Loucy (cell line): Measurements from ENCODE around the gene FDPS.

ENCODE experiments used
- H2AFZ ChIP-seq: fragments of 200-600 bp; sonication (generic); 2 replicates; pipeline ENCODE4 v1.6.0; 2016; ENCODE audit warnings: antibody characterized with exemption, mild to moderate bottlenecking, low read length, moderate library complexity
- H3F3A ChIP-seq: fragments of 200-600 bp; 2 replicates; pipeline ENCODE4 v1.6.0; 2016; ENCODE audit warnings: antibody characterized with exemption, low read depth, mild to moderate bottlenecking
- H3K27me3 ChIP-seq: fragments of 200-600 bp; sonication (generic); 2 replicates; pipeline ENCODE4 v1.6.1; 2014; ENCODE audit warnings: low read length, mild to moderate bottlenecking; ENCODE audit not compliant: insufficient read depth, poor library complexity, severe bottlenecking
- H3K36me3 ChIP-seq: fragments of 200-600 bp; sonication (generic); 2 replicates; pipeline ENCODE4 v1.6.1; 2016; ENCODE audit warnings: low read length; ENCODE audit not compliant: insufficient read depth
- H3K4me1 ChIP-seq: fragments of 200-600 bp; sonication (generic); 2 replicates; pipeline ENCODE4 v1.5.1; 2014; ENCODE audit warnings: low read length, mild to moderate bottlenecking; ENCODE audit not compliant: insufficient read depth, poor library complexity, severe bottlenecking
- H3K4me2 ChIP-seq: fragments of 200-600 bp; sonication (generic); 2 replicates; pipeline ENCODE4 v1.6.0; 2014; ENCODE audit warnings: antibody characterized with exemption, low read length, low read depth, mild to moderate bottlenecking; ENCODE audit not compliant: poor library complexity, severe bottlenecking
- H3K4me3 ChIP-seq: fragments of 200-600 bp; sonication (generic); 2 replicates; pipeline ENCODE4 v1.5.1; 2014; ENCODE audit warnings: low read length, mild to moderate bottlenecking, mixed read lengths; ENCODE audit not compliant: poor library complexity, severe bottlenecking
- H3K79me2 ChIP-seq: fragments of 200-600 bp; sonication (generic); 2 replicates; pipeline ENCODE4 v1.6.1; 2014; ENCODE audit warnings: low read length; ENCODE audit not compliant: insufficient read depth
- H3K9ac ChIP-seq: fragments of 200-600 bp; sonication (generic); 2 replicates; pipeline ENCODE4 v1.6.0; 2014; ENCODE audit warnings: mild to moderate bottlenecking, low read depth, low read length, moderate library complexity; ENCODE audit not compliant: poor library complexity, severe bottlenecking
- H3K9me2 ChIP-seq: fragments of 200-600 bp; sonication (generic); replicated peaks from 2 replicates; pipeline ENCODE4 v1.6.1; 2016; ENCODE audit warnings: low read depth, low read length, mixed read lengths
- H3K9me3 ChIP-seq: fragments of 200-600 bp; sonication (generic); 2 replicates; pipeline ENCODE4 v1.6.1; 2014; ENCODE audit warnings: mild to moderate bottlenecking, antibody characterized with exemption, low read length, low read depth; ENCODE audit not compliant: insufficient read depth
- H4K20me1 ChIP-seq: fragments of 200-600 bp; sonication (generic); 2 replicates; pipeline ENCODE4 v1.6.0; 2014; ENCODE audit warnings: antibody characterized with exemption, low read length, mild to moderate bottlenecking; ENCODE audit not compliant: insufficient read depth, poor library complexity, severe bottlenecking
- EZH2phosphoT487 ChIP-seq: fragments of 200-600 bp; IDR thresholded peaks from 2 replicates; pipeline ENCODE4 v1.6.1; 2018; ENCODE audit warnings: antibody characterized with exemption, mild to moderate bottlenecking, moderate library complexity, borderline replicate concordance
- TF ChIP-seq, protein P1 (sequence below): fragments of 200-600 bp; sonication (generic); conservative IDR thresholded peaks from 2 replicates; pipeline ENCODE4 v1.5.1; 2014; ENCODE audit warnings: mild to moderate bottlenecking, antibody characterized with exemption, low read length

Gene FDPS

GRCh38 chr1:155320252-155320651, 11.6 kb downstream of the FDPS start:
- TF ChIP-seq EZH2phosphoT487 = no peak
- TF ChIP-seq, protein P1, sequence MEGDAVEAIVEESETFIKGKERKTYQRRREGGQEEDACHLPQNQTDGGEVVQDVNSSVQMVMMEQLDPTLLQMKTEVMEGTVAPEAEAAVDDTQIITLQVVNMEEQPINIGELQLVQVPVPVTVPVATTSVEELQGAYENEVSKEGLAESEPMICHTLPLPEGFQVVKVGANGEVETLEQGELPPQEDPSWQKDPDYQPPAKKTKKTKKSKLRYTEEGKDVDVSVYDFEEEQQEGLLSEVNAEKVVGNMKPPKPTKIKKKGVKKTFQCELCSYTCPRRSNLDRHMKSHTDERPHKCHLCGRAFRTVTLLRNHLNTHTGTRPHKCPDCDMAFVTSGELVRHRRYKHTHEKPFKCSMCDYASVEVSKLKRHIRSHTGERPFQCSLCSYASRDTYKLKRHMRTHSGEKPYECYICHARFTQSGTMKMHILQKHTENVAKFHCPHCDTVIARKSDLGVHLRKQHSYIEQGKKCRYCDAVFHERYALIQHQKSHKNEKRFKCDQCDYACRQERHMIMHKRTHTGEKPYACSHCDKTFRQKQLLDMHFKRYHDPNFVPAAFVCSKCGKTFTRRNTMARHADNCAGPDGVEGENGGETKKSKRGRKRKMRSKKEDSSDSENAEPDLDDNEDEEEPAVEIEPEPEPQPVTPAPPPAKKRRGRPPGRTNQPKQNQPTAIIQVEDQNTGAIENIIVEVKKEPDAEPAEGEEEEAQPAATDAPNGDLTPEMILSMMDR = no peak
- Histone ChIP-seq H3K4me3 (no peak overlapping the region), H3K4me1 (peaks cover 15% of the 10 kb centered on the region), H3K27me3 (no peaks in the 10 kb centered on the region), H3K79me2 (peaks cover 22% of the 10 kb centered on the region), H3K9me3 (no peaks in the 10 kb centered on the region), H3K9me2 (no peaks in the 10 kb centered on the region), H3F3A (no peaks in the 10 kb centered on the region), H3K4me2 (no peak overlapping the region), H3K36me3 (peaks cover 41% of the 10 kb centered on the region; the same call in 1 of the 2 replicates), H2AFZ (no peak overlapping the region), H3K9ac (no peak overlapping the region), H4K20me1 (peaks cover 23% of the 10 kb centered on the region)

DNA sequence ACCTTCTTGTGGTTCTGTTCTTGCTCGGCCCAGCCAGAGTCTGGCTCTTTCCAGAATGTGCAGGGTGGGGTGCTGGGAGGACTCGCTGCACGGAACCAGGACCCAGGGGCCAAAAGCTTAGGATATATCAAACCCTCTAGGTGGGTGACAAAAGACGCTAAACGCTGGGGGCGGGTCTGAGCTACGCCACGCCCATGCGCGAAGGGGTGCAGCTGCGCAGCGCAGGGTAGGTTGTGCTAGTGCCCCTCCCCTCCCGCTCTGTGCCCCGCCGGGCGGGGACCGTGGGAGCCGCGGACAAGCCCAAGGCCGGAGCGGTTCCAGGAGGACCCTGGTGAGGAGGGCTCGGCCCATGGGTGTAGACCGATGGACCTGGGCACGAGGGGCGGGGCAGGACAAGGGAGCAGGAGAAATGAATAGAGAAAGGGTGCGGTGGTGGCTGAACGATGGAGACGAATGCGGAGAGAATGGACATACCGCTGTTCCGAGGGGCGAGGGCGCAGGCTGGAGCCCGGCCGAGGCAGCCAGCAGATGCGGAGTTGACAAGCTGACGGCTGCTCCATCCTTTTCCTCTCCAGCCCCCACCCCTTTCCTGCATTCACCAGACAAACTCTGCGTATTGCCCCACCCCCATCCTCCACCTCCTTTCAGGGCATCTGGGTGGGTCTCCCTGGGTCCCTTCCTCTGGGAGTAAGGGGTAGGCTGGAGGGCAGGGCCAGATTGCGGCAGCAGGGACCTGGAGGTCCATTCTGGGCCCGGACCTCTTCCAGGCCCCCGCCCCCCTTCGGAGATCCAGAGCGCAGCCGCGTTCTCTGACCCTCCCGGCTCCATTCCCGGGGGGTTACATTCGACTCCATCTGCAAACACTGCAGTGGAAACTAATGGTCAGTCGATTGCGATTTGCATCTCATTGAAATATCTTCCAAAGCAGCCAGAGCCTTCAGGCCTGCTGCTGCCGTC, 12.3 kb downstream of the FDPS start, which contains the start of gene RUSC1:
RUSC1 (plus strand) TSS at position 234 of the 957 bp plus-strand sequence. CDS start 880 bp downstream, outside the sequence.
- H3K9me2 ChIP-seq = no peaks in the 10 kb centered on the region
- peaks cover 23% of the 10 kb centered on the region for H4K20me1 ChIP-seq
- H3K4me2 ChIP-seq = no peak within 1 kb of the TSS
- H3K4me1 ChIP-seq = peaks cover 22% of the 10 kb centered on the region
- no peak within 1 kb of the TSS for H3K9ac ChIP-seq
- TF ChIP-seq EZH2phosphoT487 = no peak
- TF ChIP-seq, protein P1 = no peak
- no peaks in the 10 kb centered on the region for H3F3A ChIP-seq
- no peak within 1 kb of the TSS for H2AFZ ChIP-seq
- no peaks in the 10 kb centered on the region for H3K9me3 ChIP-seq
- no peak within 1 kb of the TSS for H3K4me3 ChIP-seq
- peaks cover 41% of the 10 kb centered on the region; the same call in 1 of the 2 replicates for H3K36me3 ChIP-seq
- H3K79me2 ChIP-seq = peaks cover 22% of the 10 kb centered on the region
- no peaks in the 10 kb centered on the region for H3K27me3 ChIP-seq

GRCh38 chr1:155321639-155322503, 13.2 kb downstream of the FDPS start:
- H3K9me3 ChIP-seq = no peaks in the 10 kb centered on the region
- peak overlapping the region; percentile 92 for H3K4me3 ChIP-seq

More at GRCh38 chr1:155321639-155322503, 13.2 kb downstream of the FDPS start:
- Histone ChIP-seq H3K9me2 (no peaks in the 10 kb centered on the region), H3K79me2 (peaks cover 13% of the 10 kb centered on the region), H3K27me3 (no peaks in the 10 kb centered on the region), H3F3A (0 out of 2 replicates have a peak, but pooled peaks cover under 1% of the 10 kb centered on the region), H3K4me1 (peaks cover 26% of the 10 kb centered on the region), H3K4me2 (peak overlapping the region; percentile 79), H3K36me3 (peaks cover 38% of the 10 kb centered on the region; the same call in 1 of the 2 replicates), H2AFZ (no peak overlapping the region), H4K20me1 (peaks cover 21% of the 10 kb centered on the region), H3K9ac (peak overlapping the region; percentile 86)
- TF ChIP-seq EZH2phosphoT487 = no peak
- TF ChIP-seq, protein P1 = no peak
